HL-60 (cell line): ENCODE data around the gene FOXP4.

Experiments
- DNase-seq, 2 experiments: peaks; one replicate each; pipeline ENCODE4 v3.0.0-alpha.2; 2010 to 2020; ENCODE audit warnings: low read depth in 1 of 2, low spot score in 1 of 2
- H3K27ac ChIP-seq: fragments of 250-450 bp; sonication (Bioruptor Pico); replicated peaks from 2 replicates; pipeline ENCODE4 v1.5.1; 2020; ENCODE audit warnings: mild to moderate bottlenecking, moderate library complexity
- H3K27me3 ChIP-seq: fragments of 250-450 bp; sonication (Bioruptor Pico); 2 replicates; pipeline ENCODE4 v1.5.1; 2021; ENCODE audit warnings: mild to moderate bottlenecking, moderate library complexity; ENCODE audit not compliant: insufficient read depth, poor library complexity, severe bottlenecking
- H3K4me3 ChIP-seq: replicated peaks from 2 replicates; pipeline ENCODE4 v1.5.1; 2011; ENCODE audit warnings: mild to moderate bottlenecking, control low read depth, low read length; ENCODE audit not compliant: insufficient read depth
- GABPA ChIP-seq: IDR thresholded peaks from 2 replicates; pipeline ENCODE4 v1.6.1; 2012; ENCODE audit warnings: low read depth
- POLR2AphosphoS5 ChIP-seq: IDR thresholded peaks from 2 replicates; pipeline ENCODE4 v1.6.1; 2012; ENCODE audit warnings: low read depth
- REST ChIP-seq: IDR thresholded peaks from 2 replicates; pipeline ENCODE4 v1.6.1; 2012; ENCODE audit warnings: low read depth; ENCODE audit not compliant: insufficient replicate concordance
- SPI1 ChIP-seq: IDR thresholded peaks from 2 replicates; pipeline ENCODE4 v1.6.1; 2012; ENCODE audit warnings: low read depth, mild to moderate bottlenecking, borderline replicate concordance
- TF ChIP-seq, protein P1 (sequence below): IDR thresholded peaks from one replicate; pipeline ENCODE4 v1.5.1; 2011; ENCODE audit warnings: low read length, control low read depth, inconsistent platforms; ENCODE audit not compliant: insufficient read depth

Gene FOXP4

GRCh38 chr6:41545247-41545702, 906 bp upstream of the FOXP4 start:
- peak in 1 of 2 experiments; percentile 28 for DNase-seq
- Histone ChIP-seq H3K27me3 (peaks cover 4% of the 10 kb centered on the region), H3K27ac (peak overlapping the region; percentile 75), H3K4me3 (peak overlapping the region; percentile 83)
- TF ChIP-seq POLR2AphosphoS5 (no peak), GABPA (no peak), REST (no peak), SPI1 (no peak)
- TF ChIP-seq, protein P1, sequence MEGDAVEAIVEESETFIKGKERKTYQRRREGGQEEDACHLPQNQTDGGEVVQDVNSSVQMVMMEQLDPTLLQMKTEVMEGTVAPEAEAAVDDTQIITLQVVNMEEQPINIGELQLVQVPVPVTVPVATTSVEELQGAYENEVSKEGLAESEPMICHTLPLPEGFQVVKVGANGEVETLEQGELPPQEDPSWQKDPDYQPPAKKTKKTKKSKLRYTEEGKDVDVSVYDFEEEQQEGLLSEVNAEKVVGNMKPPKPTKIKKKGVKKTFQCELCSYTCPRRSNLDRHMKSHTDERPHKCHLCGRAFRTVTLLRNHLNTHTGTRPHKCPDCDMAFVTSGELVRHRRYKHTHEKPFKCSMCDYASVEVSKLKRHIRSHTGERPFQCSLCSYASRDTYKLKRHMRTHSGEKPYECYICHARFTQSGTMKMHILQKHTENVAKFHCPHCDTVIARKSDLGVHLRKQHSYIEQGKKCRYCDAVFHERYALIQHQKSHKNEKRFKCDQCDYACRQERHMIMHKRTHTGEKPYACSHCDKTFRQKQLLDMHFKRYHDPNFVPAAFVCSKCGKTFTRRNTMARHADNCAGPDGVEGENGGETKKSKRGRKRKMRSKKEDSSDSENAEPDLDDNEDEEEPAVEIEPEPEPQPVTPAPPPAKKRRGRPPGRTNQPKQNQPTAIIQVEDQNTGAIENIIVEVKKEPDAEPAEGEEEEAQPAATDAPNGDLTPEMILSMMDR = no peak

DNA sequence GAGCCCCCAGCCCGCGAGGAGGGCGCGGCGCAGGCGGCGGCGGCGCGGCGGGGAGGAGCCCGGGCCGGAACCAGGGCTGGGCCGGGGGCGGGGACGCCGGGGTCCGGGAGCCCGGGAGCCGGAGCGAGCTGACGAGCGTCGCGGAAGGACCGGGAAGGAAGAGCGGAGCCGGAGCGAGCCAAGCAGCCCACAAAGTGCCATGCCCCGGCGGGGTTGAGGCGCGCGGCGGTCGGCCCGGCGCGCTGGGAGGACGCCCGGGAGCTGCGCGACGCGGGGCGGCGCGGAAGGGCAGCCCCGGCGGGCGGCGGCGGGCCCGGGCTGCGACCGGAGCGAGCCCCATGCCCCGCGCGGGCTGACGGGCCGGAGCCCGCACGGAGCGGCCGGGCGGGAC, 289 bp downstream of the FOXP4 start:
- peak in 1 of 2 experiments; percentile 46 for DNase-seq
- no peak for TF ChIP-seq SPI1
- TF ChIP-seq, protein P1 = no peak
- TF ChIP-seq REST = no peak
- no peak for TF ChIP-seq POLR2AphosphoS5
- no peak for TF ChIP-seq GABPA
- H3K4me3 ChIP-seq = peak overlapping the region; percentile 83
- H3K27ac ChIP-seq = no peak overlapping the region
- H3K27me3 ChIP-seq = peaks cover 4% of the 10 kb centered on the region

DNA sequence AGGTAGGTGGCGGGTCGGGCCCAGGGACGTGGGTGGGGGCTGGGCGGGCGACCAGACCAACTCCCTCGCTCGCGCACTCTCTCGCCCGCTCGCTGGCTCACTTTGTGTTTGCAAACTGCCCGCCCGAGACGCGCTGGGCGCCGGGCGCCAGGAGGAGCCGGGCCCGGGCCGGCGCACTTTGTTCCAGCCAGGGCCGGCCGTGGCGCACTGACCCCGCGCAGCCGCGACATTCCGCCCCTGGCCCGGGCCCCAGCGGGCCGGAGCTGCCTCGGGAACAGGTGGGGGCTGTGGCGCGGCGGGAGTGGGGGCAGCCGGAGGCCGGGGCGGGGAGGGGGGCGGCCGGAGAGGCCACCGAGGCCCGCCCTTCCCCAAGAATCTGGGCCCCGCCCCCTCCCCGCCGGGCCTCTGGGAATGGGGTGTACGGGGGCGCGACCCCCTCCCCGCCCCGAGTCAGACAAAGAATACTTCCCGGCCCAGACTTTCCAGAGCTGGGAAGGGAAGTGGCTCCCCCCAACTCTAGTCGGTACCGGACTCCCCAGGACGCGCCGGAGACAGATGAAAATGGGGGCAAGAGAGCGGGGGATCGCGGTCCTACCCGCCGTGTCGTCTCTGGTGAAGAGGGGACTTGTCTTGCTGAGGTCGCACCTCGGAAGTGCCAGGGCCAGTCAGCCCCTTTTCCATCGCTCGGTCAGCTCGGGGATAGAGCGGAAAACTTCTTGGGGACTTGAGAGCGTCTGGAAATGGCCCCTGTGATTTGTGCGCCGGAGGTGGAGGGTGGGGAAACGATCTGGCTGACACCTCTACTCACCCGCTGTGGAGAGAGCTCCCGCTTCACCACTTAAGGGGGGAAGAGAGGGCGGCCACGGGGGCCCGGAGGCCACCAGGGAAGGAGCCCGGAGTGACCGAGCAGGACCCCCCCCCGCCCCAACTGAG, 951 bp downstream of the FOXP4 start:
- DNase-seq = peak in 1 of 2 experiments; percentile 36
- Histone ChIP-seq H3K27ac (no peak overlapping the region), H3K4me3 (peak overlapping the region; percentile 83), H3K27me3 (peaks cover 4% of the 10 kb centered on the region)
- TF ChIP-seq GABPA = no peak

- Histone ChIP-seq H3K27me3 (peaks cover 4% of the 10 kb centered on the region), H3K27ac (no peak overlapping the region), H3K4me3 (peak overlapping the region; percentile 83)
- no peak for DNase-seq
- no peak for TF ChIP-seq SPI1
These were observed 1.6 kb downstream of the FOXP4 start for GRCh38 chr6:41547799-41548097.
